Omental fat pad (tissue), 4 donors: ENCODE results near the gene SMIM1. TPM values are rescaled to one million over a fixed set of nuclear protein-coding genes. Genes with fewer than 3 reads are reported as not detected.

Experiments
- ATAC-seq: fragments of 150-250 bp; one replicate; pipeline ENCODE4 v1.9.1; 2016; ENCODE audit warnings: mild to moderate bottlenecking, moderate library complexity; ENCODE audit not compliant: low FRiP score
- DNase-seq: peaks from one replicate; pipeline ENCODE4 v3.0.0-alpha.2; 2019; ENCODE audit warnings: low spot score
- CTCF ChIP-seq, 3 donors: fragments of 450-650 bp; IDR thresholded peaks; one replicate each; pipeline ENCODE4 v1.5.1; 2016 to 2017; ENCODE audit warnings: antibody characterized with exemption in 3 of 3, mild to moderate bottlenecking in 3 of 3, moderate library complexity in 2 of 3
- total RNA-seq, 4 donors: library from RNA; depleted of rRNA; stranded (reverse); fragments of >200 nt; gene quantifications; one replicate each; pipeline ENCODE4 v1.1.0, GENCODE V29; 2016

SMIM1 gene
- total RNA-seq, 4 donors from 2014 or later, result 4.3 to 4.6 TPM; not detected in 2

GRCh38 chr1:3787349-3787715 is 14.8 kb downstream of the SMIM1 start:
- DNase-seq (no peak), ATAC-seq (no peak)
- TF ChIP-seq CTCF (IDR thresholded peaks at IDR 0.05), result no peak

GRCh38 chr1:3787745-3788605 is 15.4 kb downstream of the SMIM1 start:
- TF ChIP-seq CTCF (IDR thresholded peaks at IDR 0.05), result no peak
- DNase-seq (no peak), ATAC-seq (no peak)

GRCh38 chr1:3788756-3789420 is 16.3 kb downstream of the SMIM1 start:
- no peak for TF ChIP-seq CTCF (IDR thresholded peaks at IDR 0.05)
- DNase-seq, result no peak
- ATAC-seq, result no peak

GRCh38 chr1:3789421-3790300 is 17.1 kb downstream of the SMIM1 start:
- ATAC-seq (no peak), DNase-seq (no peak)
- TF ChIP-seq CTCF (IDR thresholded peaks at IDR 0.05), result no peak

- DNase-seq (no peak), ATAC-seq (no peak)
- no peak for TF ChIP-seq CTCF (IDR thresholded peaks at IDR 0.05)
These were observed 18.0 kb downstream of the SMIM1 start for GRCh38 chr1:3790500-3790923.

GRCh38 chr1:3790952-3791351 is 18.4 kb downstream of the SMIM1 start:
- no peak for ATAC-seq
- no peak for DNase-seq
- no peak for TF ChIP-seq CTCF (IDR thresholded peaks at IDR 0.05)
